ENCODE results near the gene BORCS6.

- TF ChIP-seq CTCF (IDR thresholded peaks at IDR 0.05; ENCODE audit: low read depth, low read length, missing input control) (no peak), JUND (IDR thresholded peaks at IDR 0.05) (no peak), YY1 (IDR thresholded peaks at IDR 0.05) (no peak), SP1 (IDR thresholded peaks at IDR 0.05) (no peak), RAD21 (IDR thresholded peaks at IDR 0.05) (no peak)
These were observed 44.2 kb downstream of the BORCS6 start for GRCh38 chr17:8145811-8146210.

Data from liver (tissue), 3 donors.